ENCODE results near the gene AFF1.

DNA sequence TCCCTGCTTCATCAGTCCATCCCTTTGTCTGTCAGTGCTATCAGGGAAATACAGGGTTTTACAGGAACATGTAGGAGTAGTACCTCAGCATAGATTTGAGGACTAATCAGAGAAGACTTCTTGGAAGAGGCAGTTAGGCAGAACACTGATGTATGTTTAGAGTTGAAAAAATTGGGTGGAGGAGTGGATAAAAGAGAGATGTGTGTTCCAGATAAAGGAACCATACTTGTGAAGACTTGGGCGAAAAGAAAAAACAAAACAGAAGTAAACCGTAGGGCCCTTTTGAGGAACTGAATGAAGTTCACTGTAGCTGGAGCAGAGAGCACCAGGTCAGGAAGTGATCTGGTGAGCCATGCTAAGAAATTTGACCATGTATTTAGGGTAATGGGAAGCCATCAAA, 32.3 kb downstream of the AFF1 start:
- no peak for TF ChIP-seq POLR2A (IDR thresholded peaks at IDR 0.05; ENCODE audit: low read length)
- TF ChIP-seq GATA1 (IDR thresholded peaks at IDR 0.05; ENCODE audit: low read depth, low read length) = no peak

Data from erythroblast (primary cell).